HepG2 (cell line): ENCODE results near the gene SGCG.

Experiments
- ATF7 ChIP-seq, 2 experiments: fragments of 450-650 bp in 1 of 2; sonication (generic) in 1 of 2; formaldehyde crosslinking in 1 of 2; IDR thresholded peaks; 2 replicates each; pipeline versions ENCODE4 v1.4.0 to v1.6.1; 2016 to 2020; ENCODE audit warnings: antibody characterized with exemption in 1 of 2, mild to moderate bottlenecking in 1 of 2, missing genetic modification reagents in 1 of 2
- BCL3 ChIP-seq: sonication (generic); formaldehyde crosslinking; IDR thresholded peaks from 2 replicates; pipeline ENCODE4 v1.5.1; 2020; ENCODE audit warnings: mild to moderate bottlenecking, missing genetic modification reagents, moderate library complexity
- CEBPZ ChIP-seq: IDR thresholded peaks from 2 replicates; pipeline ENCODE4 v1.6.1; 2012; ENCODE audit warnings: low read length, improper control_type of control experiment
- CTCF ChIP-seq: sonication (generic); formaldehyde crosslinking; IDR thresholded peaks from 2 replicates; pipeline ENCODE4 v1.5.0; 2020; ENCODE audit warnings: mild to moderate bottlenecking, missing genetic modification reagents, moderate library complexity
- IKZF1 ChIP-seq: fragments of 450-650 bp; IDR thresholded peaks from 2 replicates; pipeline ENCODE4 v1.7.1; 2016
- MAX ChIP-seq: IDR thresholded peaks from 2 replicates; pipeline ENCODE4 v1.6.1; 2012; ENCODE audit warnings: inconsistent platforms
- POLR2AphosphoS5 ChIP-seq: IDR thresholded peaks from 2 replicates; pipeline ENCODE4 v1.6.1; 2012; ENCODE audit warnings: low read depth, low read length
- SMC3 ChIP-seq: IDR thresholded peaks from 2 replicates; pipeline ENCODE4 v1.6.1; 2011; ENCODE audit warnings: low read length, improper control_type of control experiment
- TSC22D2 ChIP-seq: sonication (generic); formaldehyde crosslinking; IDR thresholded peaks from 2 replicates; pipeline ENCODE4 v1.5.1; 2020; ENCODE audit warnings: missing genetic modification reagents, mild to moderate bottlenecking, borderline replicate concordance

GRCh38 chr13:23203516-23203915 lies 22.7 kb downstream of the SGCG start:
- TF ChIP-seq POLR2AphosphoS5 (no peak), SMC3 (no peak), CEBPZ (no peak), CTCF (CRISPR knock-in tag) (no peak), IKZF1 (no peak), TSC22D2 (CRISPR knock-in tag) (no peak), MAX (no peak), BCL3 (CRISPR knock-in tag) (no peak), ATF7 (IDR thresholded peaks at IDR 0.05) (no peak), ATF7 (CRISPR knock-in tag; IDR thresholded peaks at IDR 0.05) (no peak)
